Measurements from ENCODE around the gene MTHFSD. TPM values are rescaled to one million over a fixed set of nuclear protein-coding genes. Genes with fewer than 3 reads are reported as not detected.
A peak's percentile ranks its signal among the peaks of the same experiment; 100 is the strongest.

The MTHFSD gene
- total RNA-seq, 2 donors from 2014 or later = 10.3 to 12.4 TPM

DNA sequence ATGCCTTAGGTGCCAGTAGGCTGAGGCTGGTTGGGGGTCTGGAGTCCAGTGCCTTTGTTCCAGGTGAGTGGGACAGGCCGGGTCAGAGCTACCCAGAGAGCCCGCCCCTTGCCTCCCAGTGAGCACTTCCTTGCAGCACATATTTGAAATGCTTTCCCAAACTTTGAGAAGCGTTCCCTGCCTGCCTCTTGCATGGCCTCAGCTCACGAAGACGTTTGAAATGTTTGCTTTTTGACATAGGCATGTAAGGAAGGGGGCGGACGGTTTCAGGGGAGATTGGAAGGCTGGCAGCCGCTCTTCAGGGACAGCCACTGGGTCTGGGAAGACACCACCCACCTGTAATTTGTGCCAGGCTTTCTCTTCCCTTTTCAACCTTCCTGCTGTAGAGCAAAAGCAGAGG lies 18.2 kb upstream of the MTHFSD start:
- intact Hi-C loops (cut with DNase I) = loop anchor here in 1 of 2 donors (10.0 kb wide), 1 partner anchor 182 kb away; no protein-coding TSS in a partner anchor
- DNase-seq = no peak
- ATAC-seq = no peak

DNA sequence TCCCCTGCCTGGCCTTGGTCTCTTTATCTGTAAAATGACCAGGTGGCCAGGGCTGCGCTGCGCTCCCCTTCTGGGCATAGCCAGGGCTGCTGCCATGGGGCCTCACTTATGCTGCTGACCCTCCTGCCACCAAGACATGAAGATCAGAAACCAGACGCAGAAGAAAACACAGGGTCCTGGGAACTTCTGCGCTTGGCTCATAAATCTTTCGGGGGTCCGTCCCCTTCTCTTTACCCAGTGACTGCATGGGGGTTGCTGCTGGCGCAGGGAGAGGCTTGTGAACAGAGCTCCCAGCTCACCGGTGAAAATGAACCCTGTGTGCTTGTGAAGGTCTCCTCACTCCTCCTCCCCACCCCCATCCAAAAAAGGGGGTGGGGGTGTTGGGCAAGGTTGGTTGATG lies 17.6 kb upstream of the MTHFSD start:
- DNase-seq (no peak), ATAC-seq (no peak)
- intact Hi-C loops (cut with DNase I) = loop anchor here in 1 of 2 donors (10.0 kb wide), 1 partner anchor 182 kb away; no protein-coding TSS in a partner anchor

DNA sequence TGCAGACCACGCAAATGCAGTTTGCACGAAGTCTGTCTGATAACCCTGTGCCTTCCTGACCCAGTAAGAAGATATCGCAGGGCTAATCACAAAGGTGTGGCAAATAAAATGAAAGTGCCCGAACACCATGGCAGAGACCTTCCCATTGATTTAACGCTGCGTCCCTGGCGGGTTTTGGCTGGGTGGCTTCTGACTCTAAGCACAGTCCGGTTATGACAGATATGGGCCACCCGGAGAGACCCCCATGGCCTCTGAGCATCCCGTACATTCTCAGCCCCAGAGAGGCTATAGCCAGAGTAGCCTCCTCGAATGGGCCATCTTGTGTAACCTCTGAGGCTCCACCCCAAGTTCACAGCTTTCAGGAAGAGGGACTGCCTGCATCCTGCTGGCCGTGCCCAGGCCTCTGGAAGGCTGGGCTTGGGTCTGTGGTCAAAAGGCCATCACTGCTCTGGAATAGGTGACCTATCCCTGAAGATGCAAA lies 17.0 kb upstream of the MTHFSD start:
- no peak for ATAC-seq
- no peak for DNase-seq
- intact Hi-C loops (cut with DNase I) = loop anchor here in 1 of 2 donors (10.0 kb wide), 1 partner anchor 183 kb away; no protein-coding TSS in a partner anchor

DNA sequence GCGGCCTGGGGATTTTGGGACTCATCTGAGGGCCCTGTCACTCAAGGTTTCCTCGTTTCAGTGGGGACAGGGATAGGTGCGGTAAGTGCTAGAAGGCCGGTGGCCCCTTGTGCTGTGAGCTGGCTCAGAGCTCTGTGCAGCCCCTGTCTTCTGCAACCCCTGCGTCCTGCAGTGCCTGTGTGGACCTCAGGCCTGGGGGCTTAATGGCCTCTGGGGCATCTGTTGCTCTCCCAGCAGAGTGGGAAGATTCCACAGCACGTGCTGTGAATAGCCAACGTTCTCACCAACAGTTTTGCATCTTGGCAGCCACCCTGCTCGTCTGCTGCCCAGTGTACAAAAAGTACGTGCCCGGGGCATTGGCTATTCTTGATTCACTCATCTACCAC lies 16.5 kb upstream of the MTHFSD start:
- no peak for DNase-seq
- no peak for ATAC-seq
- intact Hi-C loops (cut with DNase I) = loop anchor here in 1 of 2 donors (10.0 kb wide), 1 partner anchor 183 kb away; no protein-coding TSS in a partner anchor

DNA sequence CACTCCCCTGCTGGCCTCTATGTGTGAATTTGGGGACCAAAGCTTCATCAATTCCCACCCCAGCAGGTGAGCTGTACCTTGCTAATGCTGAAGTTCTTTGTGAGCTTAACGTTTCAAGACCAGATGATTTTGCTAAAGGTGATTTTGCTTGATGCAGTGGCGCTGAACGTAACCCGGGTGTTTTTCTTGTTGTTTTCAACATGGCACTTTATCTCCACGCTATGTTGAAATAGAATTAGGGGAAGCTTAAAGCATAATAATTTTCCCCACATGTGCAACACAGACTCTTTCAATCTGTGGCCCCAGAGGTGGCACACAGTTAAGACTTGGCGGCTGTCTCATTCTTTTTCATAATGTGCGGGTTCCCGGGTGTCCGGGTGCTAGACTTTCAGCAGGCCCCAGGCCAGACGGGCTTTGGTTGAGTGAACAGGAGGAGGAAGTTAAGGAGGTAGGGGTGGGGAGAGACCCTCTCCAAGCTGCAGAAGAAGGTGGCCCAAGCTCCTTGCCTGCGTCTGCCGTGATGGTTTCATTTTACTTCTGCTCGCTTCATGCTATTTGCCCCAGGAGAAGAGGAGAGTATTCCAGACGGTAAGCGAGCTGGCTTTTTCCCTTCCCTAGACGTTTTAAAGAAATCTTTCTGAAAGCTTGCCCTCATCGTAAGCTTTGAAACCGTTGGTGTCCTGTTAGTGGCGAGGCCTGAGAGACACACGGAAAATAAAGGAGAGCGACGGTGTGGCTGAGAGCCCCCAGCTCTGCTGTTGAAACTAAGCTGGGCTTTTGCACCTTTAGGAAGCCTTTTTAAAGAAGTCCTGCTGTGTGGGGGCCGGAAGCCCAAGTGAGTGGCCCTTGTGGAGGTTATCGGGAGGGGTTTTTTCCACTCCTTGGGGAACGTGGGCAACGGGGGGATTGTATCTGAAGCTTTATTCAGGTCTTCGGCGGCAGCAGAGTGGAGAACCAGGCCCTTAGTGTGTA lies 15.8 kb upstream of the MTHFSD start:
- intact Hi-C loops (cut with DNase I) = loop anchor here in 1 of 2 donors (10.0 kb wide), 1 partner anchor 184 kb away; no protein-coding TSS in a partner anchor

DNA sequence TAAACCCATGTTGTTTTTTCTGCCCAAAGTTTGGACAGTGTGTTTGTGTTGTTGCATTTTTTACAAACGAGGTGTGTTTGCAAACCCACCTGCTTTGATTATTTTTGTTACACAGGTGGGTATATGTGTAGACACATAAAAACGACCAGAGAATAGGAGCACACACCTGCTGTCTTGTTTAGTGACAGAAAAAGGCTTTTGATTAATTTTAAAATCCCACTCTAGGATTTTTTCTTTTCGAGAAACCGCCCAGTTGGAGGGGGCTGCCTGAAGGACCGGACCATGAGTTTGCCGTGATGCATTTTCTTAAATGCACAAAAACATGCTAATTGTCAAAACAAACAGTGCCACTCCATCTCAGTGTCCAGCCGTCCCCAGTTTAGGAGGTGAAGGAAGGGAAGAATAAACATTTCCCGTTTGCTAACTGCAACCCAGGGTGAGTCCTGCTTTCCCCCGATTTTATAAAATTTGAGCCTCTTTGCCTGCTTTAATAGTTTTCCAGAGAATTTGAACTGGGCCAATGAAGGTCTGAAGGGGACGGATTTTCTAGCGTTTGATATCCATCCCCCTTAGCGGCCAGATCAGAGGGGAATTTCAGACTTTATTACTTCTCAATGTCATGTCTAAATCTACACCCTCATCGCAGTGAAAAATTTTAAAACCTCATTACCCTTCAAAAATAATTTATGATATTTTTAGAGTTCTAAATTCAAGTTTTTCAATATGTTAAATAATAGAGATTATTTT lies 14.8 kb upstream of the MTHFSD start:
- no peak for ATAC-seq
- intact Hi-C loops (cut with DNase I) = loop anchor here (5.0 to 10.0 kb wide), 2 partner anchors 185 to 707 kb away; no protein-coding TSS in a partner anchor
- DNase-seq = no peak

More for the DNA sequence above, 15.8 kb upstream of the MTHFSD start:
- ATAC-seq (no peak), DNase-seq (no peak)

DNA sequence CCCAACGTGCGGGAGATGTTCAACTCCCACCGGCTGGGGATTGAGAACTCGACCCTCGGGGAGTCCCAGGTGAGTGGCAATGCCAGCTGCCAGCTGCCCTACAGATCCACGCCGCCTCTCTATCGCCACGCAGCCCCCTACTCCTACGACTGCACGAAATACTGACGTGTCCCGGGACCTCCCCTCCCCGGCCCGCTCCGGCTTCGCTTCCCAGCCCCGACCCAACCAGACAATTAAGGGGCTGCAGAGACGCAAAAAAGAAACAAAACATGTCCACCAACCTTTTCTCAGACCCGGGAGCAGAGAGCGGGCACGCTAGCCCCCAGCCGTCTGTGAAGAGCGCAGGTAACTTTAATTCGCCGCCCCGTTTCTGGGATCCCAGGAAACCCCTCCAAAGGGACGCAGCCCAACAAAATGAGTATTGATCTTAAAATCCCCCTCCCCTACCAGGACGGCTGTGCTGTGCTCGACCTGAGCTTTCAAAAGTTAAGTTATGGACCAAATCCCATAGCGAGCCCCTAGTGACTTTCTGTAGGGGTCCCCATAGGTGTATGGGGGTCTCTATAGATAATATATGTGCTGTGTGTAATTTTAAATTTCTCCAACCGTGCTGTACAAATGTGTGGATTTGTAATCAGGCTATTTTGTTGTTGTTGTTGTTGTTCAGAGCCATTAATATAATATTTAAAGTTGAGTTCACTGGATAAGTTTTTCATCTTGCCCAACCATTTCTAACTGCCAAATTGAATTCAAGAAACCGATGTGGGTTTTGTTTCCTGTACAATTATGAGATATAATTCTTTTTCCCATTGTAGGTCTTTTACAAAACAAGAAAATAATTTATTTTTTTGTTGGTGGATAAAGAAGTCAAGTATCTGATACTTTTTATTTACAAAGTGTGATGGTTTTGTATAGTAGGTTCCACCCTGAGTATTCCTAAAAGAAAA lies 13.9 kb upstream of the MTHFSD start:
- ATAC-seq (no peak), DNase-seq (no peak)
- intact Hi-C loops (cut with DNase I) = loop anchor here in 1 of 2 donors (5.0 kb wide), 1 partner anchor 708 kb away; no protein-coding TSS in a partner anchor

DNA sequence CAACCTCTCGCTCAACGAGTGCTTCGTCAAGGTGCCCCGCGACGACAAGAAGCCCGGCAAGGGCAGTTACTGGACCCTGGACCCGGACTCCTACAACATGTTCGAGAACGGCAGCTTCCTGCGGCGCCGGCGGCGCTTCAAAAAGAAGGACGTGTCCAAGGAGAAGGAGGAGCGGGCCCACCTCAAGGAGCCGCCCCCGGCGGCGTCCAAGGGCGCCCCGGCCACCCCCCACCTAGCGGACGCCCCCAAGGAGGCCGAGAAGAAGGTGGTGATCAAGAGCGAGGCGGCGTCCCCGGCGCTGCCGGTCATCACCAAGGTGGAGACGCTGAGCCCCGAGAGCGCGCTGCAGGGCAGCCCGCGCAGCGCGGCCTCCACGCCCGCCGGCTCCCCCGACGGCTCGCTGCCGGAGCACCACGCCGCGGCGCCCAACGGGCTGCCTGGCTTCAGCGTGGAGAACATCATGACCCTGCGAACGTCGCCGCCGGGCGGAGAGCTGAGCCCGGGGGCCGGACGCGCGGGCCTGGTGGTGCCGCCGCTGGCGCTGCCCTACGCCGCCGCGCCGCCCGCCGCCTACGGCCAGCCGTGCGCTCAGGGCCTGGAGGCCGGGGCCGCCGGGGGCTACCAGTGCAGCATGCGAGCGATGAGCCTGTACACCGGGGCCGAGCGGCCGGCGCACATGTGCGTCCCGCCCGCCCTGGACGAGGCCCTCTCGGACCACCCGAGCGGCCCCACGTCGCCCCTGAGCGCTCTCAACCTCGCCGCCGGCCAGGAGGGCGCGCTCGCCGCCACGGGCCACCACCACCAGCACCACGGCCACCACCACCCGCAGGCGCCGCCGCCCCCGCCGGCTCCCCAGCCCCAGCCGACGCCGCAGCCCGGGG lies 12.9 kb upstream of the MTHFSD start:
- intact Hi-C loops (cut with DNase I) = loop anchor here in 1 of 2 donors (5.0 kb wide), 1 partner anchor 709 kb away; no protein-coding TSS in a partner anchor
- ATAC-seq (peak; percentile 12 to 40), DNase-seq (no peak)

DNA sequence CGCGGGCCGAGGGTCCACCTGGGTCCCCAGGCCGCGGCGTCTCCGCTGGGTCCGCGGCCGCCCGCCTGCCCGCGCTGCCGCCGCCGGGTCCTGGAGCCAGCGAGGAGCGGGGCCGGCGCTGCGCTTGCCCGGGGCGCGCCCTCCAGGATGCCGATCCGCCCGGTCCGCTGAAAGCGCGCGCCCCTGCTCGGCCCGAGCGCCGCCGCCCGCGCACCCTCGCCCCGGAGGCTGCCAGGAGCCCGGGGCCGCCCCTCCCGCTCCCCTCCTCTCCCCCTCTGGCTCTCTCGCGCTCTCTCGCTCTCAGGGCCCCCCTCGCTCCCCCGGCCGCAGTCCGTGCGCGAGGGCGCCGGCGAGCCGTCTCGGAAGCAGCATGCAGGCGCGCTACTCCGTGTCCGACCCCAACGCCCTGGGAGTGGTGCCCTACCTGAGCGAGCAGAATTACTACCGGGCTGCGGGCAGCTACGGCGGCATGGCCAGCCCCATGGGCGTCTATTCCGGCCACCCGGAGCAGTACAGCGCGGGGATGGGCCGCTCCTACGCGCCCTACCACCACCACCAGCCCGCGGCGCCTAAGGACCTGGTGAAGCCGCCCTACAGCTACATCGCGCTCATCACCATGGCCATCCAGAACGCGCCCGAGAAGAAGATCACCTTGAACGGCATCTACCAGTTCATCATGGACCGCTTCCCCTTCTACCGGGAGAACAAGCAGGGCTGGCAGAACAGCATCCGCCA lies 12.1 kb upstream of the MTHFSD start:
- ATAC-seq (peak; percentile 46 to 54), DNase-seq (no peak)
- intact Hi-C loops (cut with DNase I) = loop anchor here in 1 of 2 donors (5.0 kb wide), 1 partner anchor 710 kb away; no protein-coding TSS in a partner anchor

DNA sequence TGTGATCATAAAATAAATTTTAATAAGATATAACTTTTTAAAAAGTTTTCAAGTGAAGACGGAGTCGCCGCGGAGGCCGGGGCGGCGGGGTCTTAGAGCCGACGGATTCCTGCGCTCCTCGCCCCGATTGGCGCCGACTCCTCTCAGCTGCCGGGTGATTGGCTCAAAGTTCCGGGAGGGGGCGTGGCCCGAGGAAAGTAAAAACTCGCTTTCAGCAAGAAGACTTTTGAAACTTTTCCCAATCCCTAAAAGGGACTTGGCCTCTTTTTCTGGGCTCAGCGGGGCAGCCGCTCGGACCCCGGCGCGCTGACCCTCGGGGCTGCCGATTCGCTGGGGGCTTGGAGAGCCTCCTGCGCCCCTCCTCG lies 11.5 kb upstream of the MTHFSD start, which contains the start of gene FOXC2:
FOXC2 (plus strand) TSS at position 229 of the 365 bp plus-strand sequence. CDS start 507 bp downstream, outside the sequence.
- intact Hi-C loops (cut with DNase I) = loop anchor here in 1 of 2 donors (5.0 kb wide), 1 partner anchor 711 kb away; no protein-coding TSS in a partner anchor
- ATAC-seq (peak; percentile 63 to 69), DNase-seq (peak; percentile 92)

DNA sequence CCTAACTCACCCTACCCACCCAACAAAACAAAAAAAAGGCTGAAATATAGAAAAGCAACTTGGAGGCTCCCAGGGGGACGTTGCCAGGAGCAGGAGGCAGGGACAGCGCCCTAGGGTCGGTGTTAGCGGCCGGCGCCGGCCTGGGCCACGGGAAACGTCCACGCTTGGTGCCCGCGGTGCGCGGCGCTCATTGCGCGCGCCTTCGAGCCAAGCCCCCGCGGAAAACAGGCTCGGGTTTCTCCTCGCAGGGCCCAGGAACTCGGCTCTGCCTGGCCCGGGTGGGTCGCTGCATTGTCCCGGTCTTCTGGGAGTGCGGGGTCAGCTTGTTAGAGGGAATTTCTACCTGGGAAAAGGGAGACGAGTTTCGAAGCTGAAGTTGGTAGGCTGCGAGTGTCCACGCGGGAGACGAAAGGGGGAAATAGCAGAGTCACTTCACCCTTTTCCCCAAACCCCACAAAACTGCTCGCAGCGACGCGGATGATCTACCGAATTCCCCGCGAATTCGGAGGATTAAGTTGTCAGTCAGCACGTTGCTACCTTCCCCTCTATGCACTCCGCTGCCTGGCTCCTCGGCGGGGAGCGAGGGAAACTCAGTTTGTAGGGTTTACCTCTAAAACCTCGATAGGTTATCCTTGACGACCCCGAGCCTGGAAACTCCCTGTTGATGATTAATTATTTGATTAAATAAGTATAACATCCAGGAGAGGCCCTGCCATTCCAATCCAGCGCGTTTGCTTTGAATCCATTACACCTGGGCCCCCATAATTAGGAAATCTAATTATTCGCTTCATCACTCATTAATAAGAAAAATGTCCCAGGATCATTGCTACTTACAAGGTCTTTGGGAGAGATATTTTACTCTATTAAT lies 10.8 kb upstream of the MTHFSD start:
- DNase-seq (no peak), ATAC-seq (no peak)
- intact Hi-C loops (cut with DNase I) = loop anchor here (2.0 to 5.0 kb wide), 2 partner anchors 711 to 713 kb away; no protein-coding TSS in a partner anchor

DNA sequence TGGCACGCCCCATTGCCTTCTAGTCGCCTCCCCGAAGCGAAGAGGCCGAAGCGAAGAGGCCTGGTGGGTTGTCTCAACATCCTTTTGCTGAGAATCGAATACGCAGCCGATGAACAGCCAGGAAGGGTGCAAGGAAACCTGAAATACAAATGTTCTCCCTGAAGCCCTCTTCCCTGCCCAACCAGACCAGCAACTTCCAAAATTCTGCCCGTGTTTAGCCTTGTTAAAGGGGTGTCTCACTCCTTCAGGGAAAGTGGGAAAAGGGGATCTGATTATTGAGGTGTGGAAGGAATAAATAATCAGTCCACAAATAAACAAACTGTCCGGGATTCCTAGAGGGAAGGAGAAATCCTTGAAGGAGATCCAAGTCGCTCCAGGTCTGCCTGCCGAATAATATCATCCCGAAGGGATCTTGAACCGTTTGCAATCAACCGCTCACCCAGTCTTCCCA lies 10.2 kb upstream of the MTHFSD start:
- no peak for ATAC-seq
- no peak for DNase-seq
- intact Hi-C loops (cut with DNase I) = loop anchor here (2.0 to 5.0 kb wide), 2 partner anchors 712 to 714 kb away; no protein-coding TSS in a partner anchor

DNA sequence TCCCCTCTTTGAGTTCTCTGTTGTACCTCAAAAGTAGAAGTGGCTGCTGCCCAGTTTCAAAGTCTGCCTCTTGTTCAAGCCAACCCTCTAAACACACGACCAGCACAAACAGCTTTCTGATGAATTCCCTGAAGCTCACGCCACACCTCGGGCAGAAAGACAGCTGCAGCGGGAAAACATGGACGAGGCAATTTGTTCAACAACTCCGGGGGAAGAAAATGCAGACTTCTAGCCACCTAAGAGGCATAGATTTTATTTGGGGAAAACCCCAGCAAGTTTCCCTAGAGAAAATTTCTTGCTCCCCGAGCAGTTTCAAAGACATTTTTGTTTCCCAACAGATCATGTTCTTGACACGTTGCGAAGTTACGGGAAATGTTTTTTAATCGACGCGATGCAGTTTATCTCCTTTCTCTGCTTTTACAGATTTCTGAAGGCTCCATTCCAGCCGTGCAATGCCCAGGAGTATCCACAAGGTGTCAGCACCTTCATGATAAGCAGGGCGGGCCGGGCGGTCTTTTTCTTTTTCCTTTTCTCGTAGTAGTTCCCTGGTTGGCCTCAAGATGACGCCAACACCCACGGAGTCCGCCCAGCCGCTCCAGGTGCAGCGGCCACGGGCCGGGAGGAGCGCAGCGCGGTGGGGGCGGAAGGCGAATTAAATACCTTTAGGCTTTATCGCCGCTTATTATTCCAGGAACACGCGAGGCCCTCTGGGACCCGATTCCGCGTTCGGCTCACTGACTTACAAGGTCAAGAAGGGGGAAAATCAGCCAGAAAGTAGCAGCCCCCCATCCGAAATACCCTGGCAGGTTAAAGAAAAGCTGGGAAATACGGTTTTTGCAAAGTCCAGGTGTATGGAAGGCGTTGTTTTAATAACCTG lies 8.7 kb upstream of the MTHFSD start:
- ATAC-seq = peak; percentile 56 to 74
- intact Hi-C loops (cut with DNase I) = loop anchor here (1.0 to 5.0 kb wide), 3 partner anchors 494 to 715 kb away; no protein-coding TSS in a partner anchor
- peak; percentile 90 for DNase-seq

DNA sequence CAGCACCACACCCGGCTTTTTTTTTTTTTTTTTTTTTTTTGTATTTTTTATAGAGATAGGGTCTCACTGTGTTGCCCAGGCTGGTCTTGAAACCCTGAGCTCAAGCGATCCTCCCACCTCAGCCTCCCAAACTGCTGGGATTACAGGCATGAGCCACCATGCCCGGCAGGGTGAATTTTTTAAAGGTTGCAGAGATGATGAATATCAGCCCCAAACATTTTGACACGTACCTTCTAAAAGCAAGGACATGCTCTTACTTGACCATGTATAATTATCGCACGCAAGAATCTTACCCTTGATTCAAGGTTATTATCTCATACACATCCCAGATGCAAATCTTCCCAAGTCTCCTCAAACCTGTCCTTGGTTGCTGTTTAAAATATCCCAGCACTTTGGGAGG lies 7.3 kb upstream of the MTHFSD start:
- ATAC-seq = no peak
- intact Hi-C loops (cut with DNase I) = loop anchor here in 1 of 2 donors (5.0 kb wide), 1 partner anchor 495 kb away; no protein-coding TSS in a partner anchor

More for the DNA sequence above, 7.3 kb upstream of the MTHFSD start:
- DNase-seq = no peak

Measured in left cardiac atrium (tissue), 4 donors.